Measurements from ENCODE around the gene BRINP3. TPM values are rescaled to one million over a fixed set of nuclear protein-coding genes. Genes with fewer than 3 reads are reported as not detected.

Gene BRINP3
- total RNA-seq, 2 donors from 2014 or later, result not detected

- H3K27ac Mint-ChIP-seq, result no peak overlapping the region
- peaks cover 3% of the 10 kb centered on the region for H3K4me1 ChIP-seq (ENCODE audit: control insufficient read depth, insufficient read depth, low read length)
Observed at GRCh38 chr1:190312763-190313162, 164.9 kb downstream of the BRINP3 start.

GRCh38 chr1:190303501-190303900, 174.2 kb downstream of the BRINP3 start:
- H3K36me3 Mint-ChIP-seq (ENCODE audit: low read depth), result no peaks in the 10 kb centered on the region

More at GRCh38 chr1:190312763-190313162, 164.9 kb downstream of the BRINP3 start:
- Mint-ChIP-seq H3K9me3 (no peaks in the 10 kb centered on the region), H3K4me3 (no peak overlapping the region), H3K36me3 (ENCODE audit: low read depth) (no peaks in the 10 kb centered on the region), H3K4me1 (peaks cover 8% of the 10 kb centered on the region), H3K27me3 (ENCODE audit: insufficient read depth) (no peaks in the 10 kb centered on the region)
- Histone ChIP-seq H3K9ac (ENCODE audit: extremely low read depth, low read length, poor library complexity, severe bottlenecking) (no peak overlapping the region), H3K36me3 (ENCODE audit: control insufficient read depth, insufficient read depth, low read length) (no peaks in the 10 kb centered on the region), H3K4me3 (ENCODE audit: low read length) (no peak overlapping the region), H3K9me3 (ENCODE audit: control insufficient read depth, low read length) (no peaks in the 10 kb centered on the region), H3K27me3 (ENCODE audit: control insufficient read depth, insufficient read depth, low read length, poor library complexity, severe bottlenecking) (no peaks in the 10 kb centered on the region), H3K27ac (ENCODE audit: low read depth, low read length) (no peak overlapping the region)
- WGBS, 2 experiments (ENCODE audit: insufficient coverage in 1 of 2, insufficient read length in 1 of 2), result 83% methylated on average over 1 of the region's 1 CpG; no CpG with 5 or more reads in 1 of the 2 experiments
- DNase-seq, result no peak
- TF ChIP-seq CTCF (conservative IDR thresholded peaks at IDR 0.05), result no peak

DNA sequence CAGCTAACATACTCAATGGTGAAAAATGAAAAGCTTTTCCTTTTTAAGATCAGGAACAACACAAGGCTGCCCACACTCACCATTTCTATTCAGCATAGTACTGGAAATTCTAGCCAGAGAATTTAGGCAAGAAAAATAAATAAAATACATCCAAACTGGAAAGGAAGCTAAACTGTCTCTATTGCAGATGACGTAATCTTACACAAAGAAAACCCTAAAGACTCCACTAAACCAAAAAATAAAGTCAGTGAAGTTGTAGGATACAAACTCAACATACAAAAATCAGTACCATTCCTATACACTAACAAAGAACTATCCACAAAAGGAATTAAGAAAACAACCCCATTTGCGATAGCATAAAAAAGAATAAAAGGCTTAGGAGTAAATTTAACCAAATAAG, 181.2 kb downstream of the BRINP3 start:
- WGBS, 2 experiments (ENCODE audit: insufficient coverage in 1 of 2, insufficient read length in 1 of 2), result 87% methylated on average over 1 of the region's 2 CpGs; no CpG with 5 or more reads in 1 of the 2 experiments
- Mint-ChIP-seq H3K4me1 (peaks cover 5% of the 10 kb centered on the region), H3K27me3 (ENCODE audit: insufficient read depth) (no peaks in the 10 kb centered on the region), H3K4me3 (no peak overlapping the region), H3K27ac (no peak overlapping the region), H3K9me3 (no peaks in the 10 kb centered on the region), H3K36me3 (ENCODE audit: low read depth) (no peaks in the 10 kb centered on the region)
- H3K9me3 ChIP-seq (ENCODE audit: control insufficient read depth, low read length), result no peaks in the 10 kb centered on the region
- TF ChIP-seq CTCF (conservative IDR thresholded peaks at IDR 0.05), result no peak
- DNase-seq, result no peak
- H3K4me3 ChIP-seq (ENCODE audit: low read length), result no peak overlapping the region
- no peak overlapping the region for H3K9ac ChIP-seq (ENCODE audit: extremely low read depth, low read length, poor library complexity, severe bottlenecking)
- no peak overlapping the region for H3K27ac ChIP-seq (ENCODE audit: low read depth, low read length)
- no peaks in the 10 kb centered on the region for H3K4me1 ChIP-seq (ENCODE audit: control insufficient read depth, insufficient read depth, low read length)
- H3K27me3 ChIP-seq (ENCODE audit: control insufficient read depth, insufficient read depth, low read length, poor library complexity, severe bottlenecking), result no peaks in the 10 kb centered on the region
- H3K36me3 ChIP-seq (ENCODE audit: control insufficient read depth, insufficient read depth, low read length), result no peaks in the 10 kb centered on the region

More at GRCh38 chr1:190303501-190303900, 174.2 kb downstream of the BRINP3 start:
- no peaks in the 10 kb centered on the region for H3K9me3 Mint-ChIP-seq
- no peak overlapping the region for H3K4me3 Mint-ChIP-seq
- no peak for TF ChIP-seq CTCF (conservative IDR thresholded peaks at IDR 0.05)
- H3K9me3 ChIP-seq (ENCODE audit: control insufficient read depth, low read length), result no peaks in the 10 kb centered on the region
- H3K9ac ChIP-seq (ENCODE audit: extremely low read depth, low read length, poor library complexity, severe bottlenecking), result no peak overlapping the region
- no peak overlapping the region for H3K27ac Mint-ChIP-seq
- H3K4me3 ChIP-seq (ENCODE audit: low read length), result no peak overlapping the region
- H3K27me3 Mint-ChIP-seq (ENCODE audit: insufficient read depth), result no peaks in the 10 kb centered on the region
- no peak overlapping the region for H3K27ac ChIP-seq (ENCODE audit: low read depth, low read length)
- no peaks in the 10 kb centered on the region for H3K27me3 ChIP-seq (ENCODE audit: control insufficient read depth, insufficient read depth, low read length, poor library complexity, severe bottlenecking)
- H3K36me3 ChIP-seq (ENCODE audit: control insufficient read depth, insufficient read depth, low read length), result no peaks in the 10 kb centered on the region
- no peaks in the 10 kb centered on the region for H3K4me1 ChIP-seq (ENCODE audit: control insufficient read depth, insufficient read depth, low read length)
- peaks cover 6% of the 10 kb centered on the region for H3K4me1 Mint-ChIP-seq
- no peak for DNase-seq
